IMR-90 (cell line): Measurements from ENCODE around the gene SYCP3. TPM values are rescaled to one million over a fixed set of nuclear protein-coding genes. Genes with fewer than 3 reads are reported as not detected.

ENCODE experiments used
- ATAC-seq: fragments of 200-7000 bp; cut with Tn5 transposase; 2 replicates; pipeline ENCODE4 v1.9.1; 2020; ENCODE audit warnings: low read depth, mild to moderate bottlenecking, moderate library complexity
- BruUV-seq: library from RNA; stranded (reverse); fragments of 400-500 nt; replicated peaks from 2 replicates; lab custom pipeline; 2021; lab: Mats Ljungman, UMichigan
- CTCF ChIA-PET: fragments of 300-600 bp; formaldehyde crosslinking; extraction: SDS; loops from one replicate; lab custom pipeline; 2021; ENCODE audit warnings: antibody characterized with exemption; lab: Yijun Ruan, JAX
- POLR2A ChIA-PET: fragments of 300-600 bp; sonication (Branson Sonifier 250); formaldehyde crosslinking; loops from one replicate; lab custom pipeline; 2022; ENCODE audit warnings: antibody characterized with exemption; ENCODE audit not compliant: unreplicated experiment; lab: Charles Lee
- DNase-seq: peaks from one replicate; pipeline ENCODE4 v3.0.0; 2013
- H2AFZ ChIP-seq: replicated peaks from 2 replicates; pipeline ENCODE3; 2013; ENCODE audit warnings: low read length, mild to moderate bottlenecking; ENCODE audit not compliant: poor library complexity
- H2AK5ac ChIP-seq: 2 replicates; pipeline ENCODE4 v1.6.1; 2013; ENCODE audit warnings: low read depth, low read length, inconsistent platforms
- H2AK9ac ChIP-seq: replicated peaks from 2 replicates; pipeline ENCODE3; 2013; ENCODE audit warnings: mild to moderate bottlenecking, low read depth, low read length, moderate library complexity; ENCODE audit not compliant: poor library complexity
- H2BK120ac ChIP-seq: 2 replicates; pipeline ENCODE4 v1.6.1; 2013; ENCODE audit warnings: low read depth, low read length, inconsistent platforms
- H2BK15ac ChIP-seq: 3 replicates; pipeline ENCODE4 v1.6.1; 2013; ENCODE audit warnings: low read depth, low read length, inconsistent platforms
- H2BK20ac ChIP-seq: 2 replicates; pipeline ENCODE4 v1.6.1; 2013; ENCODE audit warnings: low read depth, mild to moderate bottlenecking, inconsistent platforms, low read length, moderate library complexity
- H2BK5ac ChIP-seq: 2 replicates; pipeline ENCODE4 v1.6.1; 2013; ENCODE audit warnings: mild to moderate bottlenecking, low read depth, low read length, inconsistent platforms; ENCODE audit not compliant: poor library complexity, severe bottlenecking
- H3K14ac ChIP-seq: replicated peaks from 2 replicates; pipeline ENCODE4 v1.6.1; 2013; ENCODE audit warnings: low read depth, low read length, inconsistent platforms
- H3K18ac ChIP-seq: 2 replicates; pipeline ENCODE4 v1.6.1; 2013; ENCODE audit warnings: low read depth, low read length, control low read depth
- H3K23ac ChIP-seq: 2 replicates; pipeline ENCODE4 v1.6.1; 2013; ENCODE audit warnings: low read depth, low read length, inconsistent platforms
- H3K27ac ChIP-seq: 2 replicates; pipeline ENCODE4 v1.5.1; 2013; ENCODE audit warnings: mild to moderate bottlenecking, control low read depth, low read length; ENCODE audit not compliant: insufficient read depth
- H3K27me3 ChIP-seq: 2 replicates; pipeline ENCODE4 v1.6.1; 2013; ENCODE audit warnings: low read length; ENCODE audit not compliant: control insufficient read depth, insufficient read depth
- H3K36me3 ChIP-seq: 2 replicates; pipeline ENCODE4 v1.6.1; 2013; ENCODE audit warnings: low read length, mixed read lengths; ENCODE audit not compliant: control insufficient read depth, insufficient read depth
- H3K4ac ChIP-seq: 2 replicates; pipeline ENCODE4 v1.6.1; 2013; ENCODE audit warnings: low read depth, low read length, inconsistent platforms
- H3K4me1 ChIP-seq: 2 replicates; pipeline ENCODE4 v1.6.1; 2013; ENCODE audit warnings: low read length, mixed read lengths; ENCODE audit not compliant: control insufficient read depth, insufficient read depth
- H3K4me2 ChIP-seq: 2 replicates; pipeline ENCODE4 v1.6.1; 2013; ENCODE audit warnings: low read depth, mild to moderate bottlenecking, control low read depth, low read length, moderate library complexity
- H3K4me3 ChIP-seq: 2 replicates; pipeline ENCODE4 v1.5.1; 2013; ENCODE audit warnings: low read depth, mild to moderate bottlenecking, control low read depth, low read length, moderate library complexity; ENCODE audit not compliant: insufficient read depth
- H3K56ac ChIP-seq: 2 replicates; pipeline ENCODE4 v1.6.1; 2013; ENCODE audit warnings: low read length, inconsistent platforms; ENCODE audit not compliant: insufficient read depth; ENCODE audit errors: extremely low read depth
- H3K79me1 ChIP-seq, 2 experiments: 2 replicates each; pipeline ENCODE4 v1.6.1; 2013; ENCODE audit warnings: low read length in 2 of 2, inconsistent platforms in 1 of 2, low read depth in 1 of 2
- H3K9ac ChIP-seq: 2 replicates; pipeline ENCODE4 v1.6.1; 2013; ENCODE audit warnings: low read depth, low read length, control low read depth
- H3K9me1 ChIP-seq: 2 replicates; pipeline ENCODE4 v1.6.1; 2013; ENCODE audit warnings: low read length, inconsistent platforms; ENCODE audit not compliant: insufficient read depth
- H3K9me3 ChIP-seq: 2 replicates; pipeline ENCODE4 v1.6.1; 2013; ENCODE audit warnings: low read length; ENCODE audit not compliant: control insufficient read depth, insufficient read depth
- H4K20me1 ChIP-seq: 2 replicates; pipeline ENCODE4 v1.6.1; 2013; ENCODE audit warnings: low read length, inconsistent platforms; ENCODE audit not compliant: insufficient read depth
- H4K5ac ChIP-seq: 2 replicates; pipeline ENCODE4 v1.6.1; 2013; ENCODE audit warnings: mild to moderate bottlenecking, low read depth, low read length, control low read depth
- H4K8ac ChIP-seq, 2 experiments: 2 replicates each; pipeline ENCODE4 v1.6.1; 2013; ENCODE audit warnings: low read depth in 2 of 2, low read length in 2 of 2, control low read depth in 1 of 2, inconsistent platforms in 1 of 2
- H4K91ac ChIP-seq: 2 replicates; pipeline ENCODE4 v1.6.1; 2013; ENCODE audit warnings: low read depth, low read length, inconsistent platforms; ENCODE audit not compliant: insufficient read depth
- CEBPB ChIP-seq: IDR thresholded peaks from 2 replicates; pipeline ENCODE4 v1.6.1; 2012; ENCODE audit warnings: low read depth, low read length, improper control_type of control experiment
- POLR2A ChIP-seq: IDR thresholded peaks from 2 replicates; pipeline ENCODE4 v1.6.1; 2012; ENCODE audit warnings: mild to moderate bottlenecking, low read depth, low read length
- WGBS, 2 experiments: methylation state at CpG; one replicate each; pipeline versions ENCODE4 v1.1.5 to v1.1.7; 2013; ENCODE audit warnings: missing lambda C conversion rate in 2 of 2; ENCODE audit not compliant: insufficient read length in 1 of 2; ENCODE audit errors: extremely low coverage in 2 of 2; 5-methylcytosine and 5-hydroxymethylcytosine counted together
- dilution Hi-C: fragments of 300-500 bp; cut with HindIII; formaldehyde crosslinking; loops from one replicate; pipeline ENCODE4 v1.14.3; 2018; ENCODE audit warnings: low sequenced_read_pairs; ENCODE audit not compliant: unreplicated experiment
- in situ Hi-C: fragments of 300-500 bp; cut with MboI; formaldehyde crosslinking; loops from 3 replicates; pipeline ENCODE4 v1.14.3; 2019; ENCODE audit warnings: low sequenced_read_pairs, inconsistent platforms, mixed read lengths
- intact Hi-C: fragments of 100-400 bp; cut with micrococcal nuclease; formaldehyde crosslinking; loops from 2 replicates; pipeline ENCODE4 v1.10.0; 2022
- polyA plus RNA-seq, 3 experiments: library from polyadenylated mRNA; depleted of rRNA; stranded (reverse); fragments of >200 nt; gene quantifications; 2 replicates each; pipeline ENCODE4 v1.2.3, GENCODE V29; 2012; ENCODE audit warnings: low replicate concordance in 1 of 3
- total RNA-seq: library from RNA; depleted of rRNA; stranded (reverse); fragments of >200 nt; gene quantifications from 2 replicates; pipeline ENCODE4 v1.2.3, GENCODE V29; 2012

Gene SYCP3
- total and polyA plus RNA-seq, 2 of the 4 experiments (the other 2 are of a cell fraction), result 0.07 TPM; not detected in 1

DNA sequence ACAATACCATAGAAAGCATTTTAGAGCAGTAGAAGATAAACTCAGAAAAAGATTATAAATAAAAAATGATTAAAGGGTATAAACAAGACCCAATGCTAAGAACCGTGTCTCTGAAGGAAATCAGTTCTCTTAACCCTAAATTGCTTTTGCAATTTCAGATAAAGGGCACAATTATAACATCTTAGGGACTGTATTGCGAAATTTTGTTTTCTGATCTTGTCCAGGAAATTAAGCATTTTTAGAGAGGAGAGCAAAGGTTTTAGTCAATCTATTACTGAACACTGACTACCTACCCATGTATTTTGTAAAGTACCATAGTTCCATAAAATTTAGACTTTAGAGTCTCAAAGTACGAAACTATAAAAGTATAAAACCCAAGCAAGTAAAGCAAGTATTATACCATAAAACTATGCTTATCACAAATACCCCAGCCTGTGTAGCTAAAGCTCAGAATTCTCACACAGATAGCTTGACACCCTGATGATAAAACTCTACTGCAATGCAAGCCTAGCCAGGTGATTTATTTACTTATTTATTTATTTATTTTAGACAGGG, 48.6 kb downstream of the SYCP3 start:
- BruUV-seq, result no TSS peak
- Histone ChIP-seq H2AFZ (no peak overlapping the region), H3K27ac (no peak overlapping the region), H3K14ac (no peak overlapping the region), H3K9me1 (no peaks in the 10 kb centered on the region), H3K4ac (no peak overlapping the region), H3K18ac (no peak overlapping the region), H3K79me1 (no peaks in the 10 kb centered on the region), H2BK120ac (no peak overlapping the region), H3K23ac (no peak overlapping the region), H3K27me3 (no peaks in the 10 kb centered on the region), H3K4me3 (no peak overlapping the region), H2BK15ac (no peak overlapping the region), H3K4me2 (no peak overlapping the region), H3K56ac (no peak overlapping the region), H4K8ac (no peak overlapping the region), H3K4me1 (peaks cover 3% of the 10 kb centered on the region; the same call in 1 of the 2 replicates), H2BK20ac (no peak overlapping the region), H2AK5ac (no peak overlapping the region), H4K20me1 (no peaks in the 10 kb centered on the region), H3K9ac (no peak overlapping the region), H2BK5ac (no peak overlapping the region), H3K9me3 (peaks cover 2% of the 10 kb centered on the region), H4K91ac (no peak overlapping the region), H3K36me3 (no peaks in the 10 kb centered on the region), H2AK9ac (no peak overlapping the region), H4K5ac (no peak overlapping the region)
- TF ChIP-seq POLR2A, result no peak
- TF ChIP-seq CEBPB, result peak; percentile 77
- ChIA-PET POLR2A (no interaction called here), CTCF (interaction anchor here (0.6 kb wide), 1 partner anchor 108 kb away, joined by 4 read pairs; no protein-coding TSS in a partner anchor)
- in situ Hi-C loops (no loop called here), intact Hi-C loops (no loop called here), dilution Hi-C loops (no loop called here)
- ATAC-seq, result no peak
- no CpG with 5 or more reads among the region's 3 CpGs for WGBS, 2 experiments
- DNase-seq, result no peak
